Upper lobe of left lung (tissue), 6 donors: ENCODE measurements around the gene CUBN. TPM values are rescaled to one million over a fixed set of nuclear protein-coding genes. Genes with fewer than 3 reads are reported as not detected.

Experiments
- ATAC-seq, 2 donors: fragments of 200-7000 bp; cut with Tn5 transposase; one replicate each; pipeline ENCODE4 v1.9.1; 2022; ENCODE audit warnings: mild to moderate bottlenecking in 2 of 2, moderate library complexity in 2 of 2; ENCODE audit not compliant: low FRiP score in 2 of 2
- DNase-seq, 2 donors: peaks; one replicate each; pipeline ENCODE4 v3.0.0-alpha.2; 2019 to 2020
- H3K27ac ChIP-seq, 4 donors: fragments of 200-600 bp; sonication (generic); one replicate each; pipeline ENCODE4 v1.5.1; 2016 to 2019
- H3K27me3 ChIP-seq, 4 donors: fragments of 200-600 bp; sonication (generic); one replicate each; pipeline ENCODE4 v1.5.1; 2017 to 2019
- H3K36me3 ChIP-seq, 4 donors: fragments of 200-600 bp; sonication (generic); one replicate each; pipeline ENCODE4 v1.5.1; 2016 to 2019
- H3K4me1 ChIP-seq, 4 donors: fragments of 200-600 bp; sonication (generic); one replicate each; pipeline ENCODE4 v1.5.1; 2018 to 2019
- H3K4me3 ChIP-seq, 4 donors: fragments of 200-600 bp; sonication (generic); one replicate each; pipeline ENCODE4 v1.5.1; 2017 to 2019; ENCODE audit warnings: mild to moderate bottlenecking in 2 of 4, moderate library complexity in 1 of 4
- H3K9me3 ChIP-seq, 4 donors: fragments of 200-600 bp; sonication (generic); one replicate each; pipeline ENCODE4 v1.5.1; 2018 to 2019
- EP300 ChIP-seq, 4 donors: sonication (generic); formaldehyde crosslinking; IDR thresholded peaks; one replicate each; pipeline ENCODE4 v1.5.1; 2017; ENCODE audit warnings: antibody characterized with exemption in 4 of 4, control low read depth in 2 of 4
- POLR2A ChIP-seq, 4 donors: fragments of 450-650 bp; IDR thresholded peaks; one replicate each; pipeline ENCODE4 v1.5.1; 2016 to 2017; ENCODE audit warnings: antibody characterized with exemption in 4 of 4, mild to moderate bottlenecking in 2 of 4
- POLR2AphosphoS5 ChIP-seq, 2 donors: sonication (generic); formaldehyde crosslinking; IDR thresholded peaks; one replicate each; pipeline ENCODE4 v1.5.1; 2017; ENCODE audit warnings: antibody characterized with exemption in 2 of 2
- WGBS, 2 donors: methylation state at CpG; one replicate each; pipeline ENCODE4 v1.1.5; 2017 to 2018; 5-methylcytosine and 5-hydroxymethylcytosine counted together
- total RNA-seq, 6 donors: library from RNA; depleted of rRNA in 4 of 6; stranded (reverse); fragments of >200 nt in 4 of 6; gene quantifications; one replicate each; pipeline versions ENCODE4 v1.1.0 to v1.2.1, GENCODE V29; 2016 to 2021
- TF ChIP-seq, protein P1 (sequence below), 6 experiments: fragments of 450-650 bp in 4 of 6; fragments of 200-600 bp in 2 of 6; sonication (generic) in 2 of 6; IDR thresholded peaks; one replicate each; pipeline ENCODE4 v1.5.1; 2016 to 2019; ENCODE audit warnings: antibody characterized with exemption in 6 of 6
- donor health status: DM: no; HTN: no; CAD: no; lungs with moderate emphysema.
- donor health status: DM: no; HTN: yes; CAD: no; lungs with severe emphysema.

Gene CUBN
- total RNA-seq, 6 donors from 2014 or later, result 1.0 to 9.4 (median 5.3) TPM

DNA sequence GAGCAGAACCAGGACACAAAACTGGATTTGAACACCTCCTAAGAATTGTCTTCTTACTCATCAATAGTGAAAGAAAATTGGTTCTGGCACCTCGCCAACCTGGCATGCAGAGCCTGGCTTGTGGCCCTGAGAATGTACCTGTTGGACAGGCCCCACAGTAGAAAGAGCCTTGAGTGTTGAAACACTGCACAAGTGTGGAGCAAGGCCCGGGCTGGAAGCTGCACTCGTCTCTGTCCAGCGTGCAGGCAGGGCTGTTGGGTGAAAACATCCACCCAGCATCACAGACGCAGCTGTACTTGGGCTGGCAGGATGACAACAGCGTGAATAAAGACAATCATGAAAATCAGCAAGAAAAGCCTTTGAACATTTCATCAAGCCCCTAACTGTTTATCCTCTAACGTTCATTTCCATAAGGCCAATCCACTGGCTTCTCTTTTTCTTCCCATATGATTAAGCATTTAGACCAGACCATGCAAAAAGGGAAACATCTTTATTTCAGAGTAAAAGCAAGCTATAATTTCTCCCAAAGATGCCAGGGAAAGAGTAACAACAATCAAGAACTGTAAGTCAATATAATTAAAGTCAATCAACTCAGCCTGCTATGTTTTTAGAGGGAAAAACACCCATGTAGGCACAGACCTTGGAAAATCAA lies 15.6 kb downstream of the CUBN start:
- Histone ChIP-seq H3K36me3 (no peaks in the 10 kb centered on the region), H3K4me3 (no peak overlapping the region), H3K27me3 (no peaks in the 10 kb centered on the region), H3K27ac (no peak overlapping the region), H3K4me1 (peaks cover 0 to 3% (median 0%) of the 10 kb centered on the region in 4 donors), H3K9me3 (no peaks in the 10 kb centered on the region)
- 57 to 66% methylated on average over 7 of the region's 7 CpGs for WGBS, 2 donors
- TF ChIP-seq POLR2AphosphoS5 (IDR thresholded peaks at IDR 0.05), result no peak
- no peak for TF ChIP-seq EP300 (IDR thresholded peaks at IDR 0.05)
- no peak for TF ChIP-seq POLR2A (IDR thresholded peaks at IDR 0.05)
- TF ChIP-seq, protein P1, sequence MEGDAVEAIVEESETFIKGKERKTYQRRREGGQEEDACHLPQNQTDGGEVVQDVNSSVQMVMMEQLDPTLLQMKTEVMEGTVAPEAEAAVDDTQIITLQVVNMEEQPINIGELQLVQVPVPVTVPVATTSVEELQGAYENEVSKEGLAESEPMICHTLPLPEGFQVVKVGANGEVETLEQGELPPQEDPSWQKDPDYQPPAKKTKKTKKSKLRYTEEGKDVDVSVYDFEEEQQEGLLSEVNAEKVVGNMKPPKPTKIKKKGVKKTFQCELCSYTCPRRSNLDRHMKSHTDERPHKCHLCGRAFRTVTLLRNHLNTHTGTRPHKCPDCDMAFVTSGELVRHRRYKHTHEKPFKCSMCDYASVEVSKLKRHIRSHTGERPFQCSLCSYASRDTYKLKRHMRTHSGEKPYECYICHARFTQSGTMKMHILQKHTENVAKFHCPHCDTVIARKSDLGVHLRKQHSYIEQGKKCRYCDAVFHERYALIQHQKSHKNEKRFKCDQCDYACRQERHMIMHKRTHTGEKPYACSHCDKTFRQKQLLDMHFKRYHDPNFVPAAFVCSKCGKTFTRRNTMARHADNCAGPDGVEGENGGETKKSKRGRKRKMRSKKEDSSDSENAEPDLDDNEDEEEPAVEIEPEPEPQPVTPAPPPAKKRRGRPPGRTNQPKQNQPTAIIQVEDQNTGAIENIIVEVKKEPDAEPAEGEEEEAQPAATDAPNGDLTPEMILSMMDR (IDR thresholded peaks at IDR 0.05), result no peak
- ATAC-seq (no peak), DNase-seq (no peak)

DNA sequence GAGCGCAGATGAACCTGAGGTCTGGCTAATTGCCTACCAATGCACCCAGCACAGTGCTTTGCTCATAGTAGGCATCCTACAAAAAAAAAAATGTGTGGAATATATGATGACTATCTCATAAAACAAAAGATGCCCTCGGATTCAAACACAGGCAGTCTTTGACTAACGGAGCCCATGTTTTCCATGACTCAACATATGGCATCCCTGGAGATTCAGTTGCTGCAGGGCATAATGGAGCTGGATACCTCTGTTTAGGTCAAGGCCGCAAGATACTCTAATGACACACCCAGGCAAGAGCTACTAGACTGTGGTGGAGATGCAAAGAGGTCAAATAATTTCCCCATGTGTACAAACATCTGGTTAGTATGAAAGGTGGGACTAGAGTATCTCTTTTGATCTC lies 16.3 kb downstream of the CUBN start:
- no peaks in the 10 kb centered on the region for H3K27me3 ChIP-seq
- no peak overlapping the region for H3K4me3 ChIP-seq
- no peak overlapping the region for H3K27ac ChIP-seq
- TF ChIP-seq, protein P1 (IDR thresholded peaks at IDR 0.05), result no peak
- TF ChIP-seq EP300 (IDR thresholded peaks at IDR 0.05) (no peak), POLR2A (IDR thresholded peaks at IDR 0.05) (no peak), POLR2AphosphoS5 (IDR thresholded peaks at IDR 0.05) (no peak)
- DNase-seq (no peak), ATAC-seq (no peak)
- no peaks in the 10 kb centered on the region for H3K9me3 ChIP-seq
- no peaks in the 10 kb centered on the region for H3K36me3 ChIP-seq
- 89 to 95% methylated on average over 4 of the region's 4 CpGs for WGBS, 2 donors
- peaks cover 0 to 3% (median 0%) of the 10 kb centered on the region in 4 donors for H3K4me1 ChIP-seq

DNA sequence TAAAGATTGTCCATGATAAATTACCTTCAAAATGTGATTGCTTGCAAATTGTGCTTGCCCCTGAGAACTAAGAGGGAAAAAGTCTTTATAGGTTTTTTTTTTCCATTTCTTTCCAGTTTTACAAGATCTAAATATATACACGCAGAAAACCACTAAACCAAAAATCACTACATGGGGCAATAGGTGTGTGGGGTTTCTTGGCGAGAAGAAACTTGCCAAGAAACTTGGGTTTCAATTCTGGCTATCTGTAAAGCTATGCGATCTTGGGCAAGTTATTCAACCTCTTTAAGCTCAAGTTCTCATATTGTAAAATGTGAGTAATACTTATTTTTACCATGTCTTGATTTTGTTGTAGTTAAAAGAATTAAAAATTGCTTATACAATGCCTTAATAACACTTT lies 17.0 kb downstream of the CUBN start:
- Histone ChIP-seq H3K9me3 (no peaks in the 10 kb centered on the region), H3K36me3 (no peaks in the 10 kb centered on the region), H3K4me3 (no peak overlapping the region), H3K27ac (no peak overlapping the region), H3K4me1 (peaks cover 0 to 3% (median 0%) of the 10 kb centered on the region in 4 donors), H3K27me3 (no peaks in the 10 kb centered on the region)
- TF ChIP-seq, protein P1 (IDR thresholded peaks at IDR 0.05), result no peak
- no peak for TF ChIP-seq POLR2AphosphoS5 (IDR thresholded peaks at IDR 0.05)
- no peak for TF ChIP-seq POLR2A (IDR thresholded peaks at IDR 0.05)
- TF ChIP-seq EP300 (IDR thresholded peaks at IDR 0.05), result no peak
- no peak for ATAC-seq
- WGBS, 2 donors, result 59 to 72% methylated on average over 3 of the region's 3 CpGs
- no peak for DNase-seq

DNA sequence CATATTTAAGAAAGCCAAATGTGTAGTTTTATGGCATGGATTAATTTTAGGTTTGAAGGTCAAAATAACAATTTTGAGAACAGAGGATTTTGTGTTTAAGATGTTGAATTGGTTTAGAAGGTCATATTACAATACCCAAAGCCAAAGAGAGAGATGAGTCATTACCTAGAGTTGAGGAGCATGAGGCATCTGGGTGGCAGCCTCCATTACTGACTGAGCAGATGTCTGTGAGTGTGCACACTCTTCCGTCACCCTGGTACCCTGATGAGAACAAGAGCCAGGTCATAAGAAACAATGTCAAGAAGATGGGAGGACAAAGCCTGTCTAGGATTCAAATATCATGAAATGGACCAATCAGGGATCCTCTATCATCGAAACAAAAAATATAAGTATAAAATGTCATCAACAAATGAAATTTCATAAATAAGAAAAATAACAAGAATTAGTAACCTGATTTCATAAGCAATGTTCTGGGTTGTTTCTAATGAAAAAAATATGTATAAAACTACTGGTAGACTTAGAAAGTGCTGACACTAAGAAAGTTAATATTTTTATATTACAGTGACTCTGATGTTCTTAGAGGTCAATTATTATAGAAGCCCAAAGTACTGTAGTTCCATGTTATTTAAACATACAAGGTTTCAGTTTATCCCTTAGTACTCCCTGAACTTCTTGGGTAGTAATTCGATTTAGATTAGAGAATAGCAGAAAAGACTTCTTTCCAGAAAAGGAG lies 20.0 kb downstream of the CUBN start:
- Histone ChIP-seq H3K4me3 (no peak overlapping the region), H3K4me1 (no peaks in the 10 kb centered on the region), H3K36me3 (no peaks in the 10 kb centered on the region), H3K27me3 (no peaks in the 10 kb centered on the region), H3K9me3 (no peaks in the 10 kb centered on the region), H3K27ac (no peak overlapping the region)
- no peak for TF ChIP-seq EP300 (IDR thresholded peaks at IDR 0.05)
- TF ChIP-seq, protein P1 (IDR thresholded peaks at IDR 0.05), result no peak
- no peak for TF ChIP-seq POLR2A (IDR thresholded peaks at IDR 0.05)
- no peak for DNase-seq
- no peak for ATAC-seq
- 93 to 95% methylated on average over 3 of the region's 3 CpGs for WGBS, 2 donors
